OCI-LY3 (cell line): ENCODE measurements around the gene DEPDC5.
"Not testable (repeated sequence)": the region's sequence is repeated elsewhere in the genome, so short reads cannot be mapped to it uniquely, and the experiment has no call there.

Experiments
- CTCF ChIP-seq: fragments of 200-600, 300-600 bp; sonication (generic); IDR thresholded peaks from 2 replicates; pipeline ENCODE4 v1.5.1; 2014; ENCODE audit warnings: antibody characterized with exemption, low read length, low read depth
- EZH2phosphoT487 ChIP-seq: fragments of 200-600 bp; shearing (Covaris generic); IDR thresholded peaks from 2 replicates; pipeline ENCODE4 v1.6.1; 2018; ENCODE audit warnings: antibody characterized with exemption, mixed run types, low read depth

DNA sequence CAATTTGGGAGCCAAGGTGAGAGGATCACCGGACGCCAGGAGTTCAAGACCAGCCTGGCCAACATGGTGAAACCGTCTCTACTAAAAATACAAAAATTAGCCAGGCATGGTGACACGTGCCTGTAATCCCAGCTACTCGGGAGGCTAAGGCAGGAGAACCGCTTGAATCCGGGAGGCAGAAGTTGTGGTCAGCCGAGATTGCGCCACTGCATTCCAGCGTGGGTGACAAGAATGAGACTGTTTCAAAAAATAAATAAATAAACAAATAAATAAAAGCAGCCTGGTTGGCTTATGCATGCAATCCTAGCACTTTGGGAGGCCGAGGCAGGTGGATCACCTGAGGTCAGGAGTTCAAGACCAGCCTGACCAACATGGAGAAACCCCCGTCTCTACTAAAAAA, 42.6 kb upstream of the DEPDC5 start:
- TF ChIP-seq CTCF, EZH2phosphoT487: not testable (repeated sequence)
